A673 (cell line): Measurements from ENCODE around the gene PKNOX2. TPM values are rescaled to one million over a fixed set of nuclear protein-coding genes. Genes with fewer than 3 reads are reported as not detected.

Experiments
- BruUV-seq: library from RNA; stranded (reverse); fragments of 400-500 nt; replicated peaks from 2 replicates; lab custom pipeline; 2021; lab: Mats Ljungman, UMichigan
- CTCF ChIA-PET: fragments of 300-600 bp; sonication (Branson Sonifier 250); formaldehyde crosslinking; loops from one replicate; lab custom pipeline; 2022; ENCODE audit warnings: antibody characterized with exemption; lab: Charles Lee
- POLR2A ChIA-PET: fragments of 300-600 bp; sonication (Branson Sonifier 250); formaldehyde crosslinking; loops from one replicate; lab custom pipeline; 2022; ENCODE audit warnings: antibody characterized with exemption; ENCODE audit not compliant: low non-redundant PET; lab: Charles Lee
- DNase-seq: peaks from one replicate; pipeline ENCODE4 v3.0.0-alpha.2; 2015; ENCODE audit warnings: low spot score
- H3K27ac ChIP-seq: fragments of 200-600 bp; sonication (generic); 2 replicates; pipeline ENCODE4 v1.5.1; 2016; ENCODE audit warnings: mixed run types, low read depth, mild to moderate bottlenecking, mixed read lengths, antibody characterized with exemption, low read length; ENCODE audit not compliant: poor library complexity, severe bottlenecking
- H3K27me3 ChIP-seq: fragments of 200-600 bp; sonication (generic); replicated peaks from 2 replicates; pipeline ENCODE4 v1.6.1; 2017; ENCODE audit warnings: mixed run types, low read depth, mild to moderate bottlenecking, mixed read lengths, antibody characterized with exemption, low read length; ENCODE audit not compliant: insufficient read depth, poor library complexity
- H3K36me3 ChIP-seq: fragments of 200-600 bp; sonication (generic); 2 replicates; pipeline ENCODE4 v1.6.1; 2016; ENCODE audit warnings: mixed run types, mild to moderate bottlenecking, mixed read lengths, antibody characterized with exemption, low read length; ENCODE audit not compliant: insufficient read depth, poor library complexity, severe bottlenecking
- H3K4me1 ChIP-seq: fragments of 200-600 bp; sonication (generic); 2 replicates; pipeline ENCODE4 v1.6.1; 2017; ENCODE audit warnings: mixed run types, mild to moderate bottlenecking, mixed read lengths, antibody characterized with exemption, low read length; ENCODE audit not compliant: insufficient read depth, poor library complexity, severe bottlenecking
- H3K4me3 ChIP-seq: fragments of 200-600 bp; sonication (generic); 2 replicates; pipeline ENCODE4 v1.5.1; 2016; ENCODE audit warnings: low read depth, mixed run types, mild to moderate bottlenecking, mixed read lengths, low read length; ENCODE audit not compliant: poor library complexity, severe bottlenecking
- H3K9me3 ChIP-seq: fragments of 200-600 bp; sonication (generic); 2 replicates; pipeline ENCODE4 v1.6.1; 2016; ENCODE audit warnings: mixed run types, low read depth, mild to moderate bottlenecking, mixed read lengths, antibody characterized with exemption, low read length; ENCODE audit not compliant: poor library complexity, severe bottlenecking
- EZH2 ChIP-seq: fragments of 200-600 bp; sonication (generic); IDR thresholded peaks from 2 replicates; pipeline ENCODE4 v1.6.1; 2017; ENCODE audit warnings: borderline replicate concordance, low read depth, mild to moderate bottlenecking, mixed read lengths, antibody characterized with exemption, low read length; ENCODE audit not compliant: poor library complexity, severe bottlenecking
- intact Hi-C: fragments of 100-400 bp; cut with micrococcal nuclease; formaldehyde crosslinking; loops from one replicate; pipeline ENCODE4 v1.10.0; 2022; ENCODE audit not compliant: unreplicated experiment
- total RNA-seq: library from RNA; stranded (reverse); gene quantifications from 2 replicates; pipeline ENCODE4 v1.2.3, GENCODE V29; 2021
- TF ChIP-seq, protein P1 (sequence below): fragments of 300-800, 200-600 bp; sonication (generic); conservative IDR thresholded peaks from 2 replicates; pipeline ENCODE4 v1.5.1; 2017; ENCODE audit warnings: low read depth, mild to moderate bottlenecking, antibody characterized with exemption, low read length, moderate library complexity, mixed read lengths

The PKNOX2 gene
- total RNA-seq, 1 experiment from 2014 or later = 1.1 TPM

- intact Hi-C loops = no loop called here
- TF ChIP-seq, protein P1, sequence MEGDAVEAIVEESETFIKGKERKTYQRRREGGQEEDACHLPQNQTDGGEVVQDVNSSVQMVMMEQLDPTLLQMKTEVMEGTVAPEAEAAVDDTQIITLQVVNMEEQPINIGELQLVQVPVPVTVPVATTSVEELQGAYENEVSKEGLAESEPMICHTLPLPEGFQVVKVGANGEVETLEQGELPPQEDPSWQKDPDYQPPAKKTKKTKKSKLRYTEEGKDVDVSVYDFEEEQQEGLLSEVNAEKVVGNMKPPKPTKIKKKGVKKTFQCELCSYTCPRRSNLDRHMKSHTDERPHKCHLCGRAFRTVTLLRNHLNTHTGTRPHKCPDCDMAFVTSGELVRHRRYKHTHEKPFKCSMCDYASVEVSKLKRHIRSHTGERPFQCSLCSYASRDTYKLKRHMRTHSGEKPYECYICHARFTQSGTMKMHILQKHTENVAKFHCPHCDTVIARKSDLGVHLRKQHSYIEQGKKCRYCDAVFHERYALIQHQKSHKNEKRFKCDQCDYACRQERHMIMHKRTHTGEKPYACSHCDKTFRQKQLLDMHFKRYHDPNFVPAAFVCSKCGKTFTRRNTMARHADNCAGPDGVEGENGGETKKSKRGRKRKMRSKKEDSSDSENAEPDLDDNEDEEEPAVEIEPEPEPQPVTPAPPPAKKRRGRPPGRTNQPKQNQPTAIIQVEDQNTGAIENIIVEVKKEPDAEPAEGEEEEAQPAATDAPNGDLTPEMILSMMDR = no peak
- TF ChIP-seq EZH2 = no peak
- POLR2A ChIA-PET = no interaction called here
- Histone ChIP-seq H3K27me3 (peaks cover 4% of the 10 kb centered on the region), H3K9me3 (no peaks in the 10 kb centered on the region), H3K4me1 (no peaks in the 10 kb centered on the region), H3K4me3 (no peak overlapping the region), H3K27ac (no peak overlapping the region), H3K36me3 (no peaks in the 10 kb centered on the region)
- no peak for DNase-seq
- CTCF ChIA-PET = no interaction called here
- BruUV-seq = no TSS peak
Measured at GRCh38 chr11:125388611-125389010, 224.1 kb downstream of the PKNOX2 start.

- Histone ChIP-seq H3K27ac (no peak overlapping the region), H3K4me3 (no peak overlapping the region), H3K9me3 (no peaks in the 10 kb centered on the region), H3K4me1 (no peaks in the 10 kb centered on the region), H3K27me3 (peaks cover 10% of the 10 kb centered on the region), H3K36me3 (no peaks in the 10 kb centered on the region)
- TF ChIP-seq EZH2 = no peak
- TF ChIP-seq, protein P1 = no peak
- ChIA-PET POLR2A (no interaction called here), CTCF (interaction anchor here (0.9 kb wide), 1 partner anchor 43 kb away, joined by 3 read pairs; no protein-coding TSS in a partner anchor)
- BruUV-seq = no TSS peak
- DNase-seq = no peak
- intact Hi-C loops = no loop called here
Measured at GRCh38 chr11:125389339-125390166, 225.0 kb downstream of the PKNOX2 start.

DNA sequence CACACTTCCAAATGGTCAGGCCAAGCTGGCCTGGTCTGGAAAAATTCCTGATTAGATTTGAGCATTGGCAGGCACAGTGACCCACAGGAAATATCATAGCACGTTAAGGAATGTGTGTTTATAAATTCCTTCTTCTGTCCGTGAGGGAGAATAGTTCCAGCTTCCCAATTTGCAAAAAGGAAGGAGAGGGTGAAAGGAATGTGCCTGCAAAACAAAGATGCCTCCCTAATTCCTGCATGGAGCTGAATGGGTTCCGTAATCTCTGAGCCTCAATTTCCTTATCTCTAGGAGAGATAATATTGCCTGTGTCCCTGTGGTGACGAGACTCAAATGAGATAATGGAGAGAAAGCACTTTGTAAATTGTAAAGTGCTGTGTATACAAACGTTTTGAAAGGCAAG lies 226.4 kb downstream of the PKNOX2 start:
- Histone ChIP-seq H3K4me1 (no peaks in the 10 kb centered on the region), H3K27me3 (peaks cover 18% of the 10 kb centered on the region), H3K27ac (no peak overlapping the region), H3K36me3 (no peaks in the 10 kb centered on the region), H3K9me3 (no peaks in the 10 kb centered on the region), H3K4me3 (no peak overlapping the region)
- ChIA-PET POLR2A (no interaction called here), CTCF (no interaction called here)
- no TSS peak for BruUV-seq
- no peak for TF ChIP-seq EZH2
- TF ChIP-seq, protein P1 = no peak
- no peak for DNase-seq
- intact Hi-C loops = no loop called here
